NCI-H1048 (cell line): Measurements from ENCODE around the gene PRKAG1.

Experiments used
- DNase-seq: peaks from one replicate; lab custom pipeline; 2025; lab: John Stamatoyannopoulos, UW

Gene PRKAG1

DNA sequence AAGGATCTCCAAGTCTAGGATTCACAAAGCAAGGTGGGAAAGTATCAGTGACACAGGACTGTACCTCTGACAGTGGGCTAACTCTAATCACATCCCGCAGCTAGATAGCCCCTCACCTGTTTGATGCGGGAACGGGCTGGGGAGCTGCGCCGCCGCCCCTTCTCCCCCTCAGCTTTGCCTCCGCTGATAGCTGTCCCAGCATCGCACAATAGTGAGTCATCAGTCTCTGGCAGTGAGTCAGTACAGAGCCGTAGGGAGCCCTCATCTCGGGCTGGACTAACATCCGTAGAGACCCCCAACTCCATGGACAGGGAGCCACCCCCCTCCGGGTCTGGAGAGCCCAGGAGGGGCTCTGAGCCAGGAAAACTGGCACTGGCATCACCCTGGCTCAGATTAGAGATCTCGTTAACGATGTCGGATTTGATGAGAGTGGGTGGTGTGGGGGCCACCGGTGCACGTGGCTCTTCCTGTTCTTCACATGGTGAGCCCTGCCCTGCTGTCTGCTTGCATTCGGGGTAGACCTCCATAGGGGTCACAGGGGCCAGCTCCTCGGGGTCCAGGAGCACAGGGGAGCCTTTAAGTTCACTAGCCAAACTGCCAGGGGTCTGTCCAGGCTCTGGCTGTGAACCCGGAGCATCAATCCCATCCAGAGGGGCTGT lies 31.1 kb upstream of the PRKAG1 start:
- no peak for DNase-seq

GRCh38 chr12:49048953-49049352 lies 30.4 kb upstream of the PRKAG1 start:
- no peak for DNase-seq

- no peak for DNase-seq
Observed at GRCh38 chr12:49046129-49046895, 27.7 kb upstream of the PRKAG1 start.

GRCh38 chr12:49044660-49045059 lies 26.1 kb upstream of the PRKAG1 start:
- DNase-seq: no peak

DNA sequence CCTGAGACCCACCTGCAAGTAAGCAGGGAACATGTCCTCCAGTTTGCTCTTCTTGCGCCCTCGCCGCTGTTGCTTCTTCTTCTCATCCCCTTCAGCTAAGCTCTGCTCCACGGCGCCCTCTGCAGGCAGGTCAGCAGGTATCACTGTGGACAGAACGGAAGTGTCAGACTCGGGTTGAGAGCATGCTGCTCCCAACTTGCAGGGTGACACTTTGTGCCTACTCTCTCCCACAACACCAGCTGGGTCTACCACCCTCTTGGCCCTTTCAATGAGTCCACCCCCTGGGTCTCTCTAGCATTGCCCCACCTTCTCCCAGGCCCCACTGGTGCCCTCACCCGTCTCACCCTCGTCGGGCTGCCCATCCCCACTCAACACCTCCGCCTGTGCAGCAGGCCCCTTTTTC lies 25.3 kb upstream of the PRKAG1 start:
- DNase-seq: peak; percentile 38

DNA sequence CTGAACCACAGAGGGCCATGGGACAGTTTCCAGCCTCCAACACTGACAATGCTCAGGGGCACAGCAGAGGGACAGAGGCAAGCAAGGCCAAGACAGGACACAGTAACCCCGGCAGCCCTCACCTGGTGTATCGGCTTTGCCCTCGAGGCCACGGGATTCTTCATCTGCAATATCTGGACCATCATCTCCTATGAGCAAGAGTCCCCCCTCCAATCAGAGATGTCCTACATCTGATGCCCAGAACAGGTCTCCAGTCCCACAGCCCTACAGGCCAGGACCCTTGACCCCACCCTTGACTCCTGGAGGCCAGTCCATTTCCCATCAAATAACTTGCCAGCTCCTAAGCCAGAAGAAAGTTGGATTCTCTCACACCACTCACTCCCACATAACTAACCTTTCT lies 24.7 kb upstream of the PRKAG1 start:
- no peak for DNase-seq

GRCh38 chr12:49041881-49042484 lies 23.4 kb upstream of the PRKAG1 start:
- DNase-seq: no peak

DNA sequence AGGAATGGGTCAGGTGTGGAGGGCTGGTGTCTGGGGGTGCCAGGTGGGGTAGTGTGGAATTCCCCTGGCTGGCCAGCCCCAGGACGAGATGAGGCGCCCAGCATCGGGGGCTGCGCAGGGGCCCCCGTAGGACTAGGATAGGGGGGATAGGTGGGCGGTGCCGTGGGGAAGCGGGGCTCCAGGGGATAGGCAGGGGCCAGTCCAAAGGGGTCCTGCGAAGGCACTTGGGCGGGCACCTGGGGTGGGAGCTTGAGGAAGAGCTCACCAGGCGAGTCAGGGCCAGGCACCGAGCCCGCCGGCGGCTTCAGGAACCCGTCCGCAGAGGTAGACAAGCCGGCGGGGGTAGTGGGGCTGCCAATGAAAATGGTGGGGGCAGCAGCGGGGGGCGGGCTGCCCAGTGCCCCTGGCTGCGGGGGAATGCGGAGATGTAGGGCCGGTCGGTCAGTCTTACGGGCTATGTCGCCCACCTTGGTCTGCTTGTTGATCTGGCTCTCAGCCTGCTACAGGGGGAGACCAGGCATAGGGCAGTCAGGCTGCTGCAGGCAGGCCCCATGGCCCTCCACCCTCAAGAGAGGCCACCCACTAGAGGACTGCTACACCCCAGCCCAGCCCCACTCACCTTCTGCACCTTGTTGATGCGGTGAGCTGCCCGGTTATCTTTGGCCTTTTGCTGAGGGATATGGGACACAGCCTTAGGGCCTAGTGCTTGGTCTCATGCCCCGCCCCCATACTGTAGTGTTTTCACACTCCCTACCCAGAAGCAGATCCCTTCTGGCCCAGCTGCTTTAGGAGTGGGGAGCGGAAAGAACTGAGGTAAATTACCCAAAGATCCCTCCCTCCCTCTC lies 22.7 kb upstream of the PRKAG1 start:
- no peak for DNase-seq

- DNase-seq: no peak
Observed at GRCh38 chr12:49040364-49040855, 21.8 kb upstream of the PRKAG1 start.

GRCh38 chr12:49039421-49040363 lies 21.1 kb upstream of the PRKAG1 start:
- DNase-seq: no peak

- DNase-seq: no peak
Observed at GRCh38 chr12:49038291-49038955, 19.8 kb upstream of the PRKAG1 start.

DNA sequence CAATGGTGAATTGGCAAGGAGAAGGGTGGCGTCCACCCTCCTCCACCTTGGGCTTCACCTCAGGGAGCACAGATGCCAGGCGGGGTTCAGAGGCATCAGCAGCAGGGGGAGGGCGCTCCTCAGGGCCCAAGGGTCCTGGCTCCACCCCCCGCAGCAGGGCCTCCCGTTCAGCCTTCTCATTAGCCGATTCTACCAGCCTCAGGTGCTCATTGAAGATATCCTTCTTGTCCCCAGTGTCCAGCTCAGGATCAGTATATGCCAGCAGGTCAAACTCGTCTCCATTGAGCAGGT lies 19.3 kb upstream of the PRKAG1 start:
- no peak for DNase-seq

GRCh38 chr12:49037111-49037946 lies 18.8 kb upstream of the PRKAG1 start:
- no peak for DNase-seq

GRCh38 chr12:49036029-49036428 lies 17.5 kb upstream of the PRKAG1 start:
- no peak for DNase-seq

DNA sequence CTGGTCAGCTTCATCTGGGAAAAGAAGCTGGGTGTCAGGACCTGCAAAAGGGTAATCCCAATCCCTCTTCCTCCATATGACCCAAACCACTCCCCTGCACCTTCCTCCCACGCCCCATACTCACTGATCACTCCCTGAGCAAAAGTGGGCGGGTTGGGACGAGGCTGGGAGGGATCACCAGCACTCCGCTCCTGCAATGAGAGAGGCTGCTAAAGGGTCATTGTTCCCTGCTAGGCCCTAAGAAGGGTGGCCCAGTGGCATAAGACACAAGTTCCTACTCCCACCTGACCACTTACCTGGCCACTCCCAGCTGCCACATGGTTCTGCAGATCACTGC lies 15.7 kb upstream of the PRKAG1 start:
- no peak for DNase-seq

DNA sequence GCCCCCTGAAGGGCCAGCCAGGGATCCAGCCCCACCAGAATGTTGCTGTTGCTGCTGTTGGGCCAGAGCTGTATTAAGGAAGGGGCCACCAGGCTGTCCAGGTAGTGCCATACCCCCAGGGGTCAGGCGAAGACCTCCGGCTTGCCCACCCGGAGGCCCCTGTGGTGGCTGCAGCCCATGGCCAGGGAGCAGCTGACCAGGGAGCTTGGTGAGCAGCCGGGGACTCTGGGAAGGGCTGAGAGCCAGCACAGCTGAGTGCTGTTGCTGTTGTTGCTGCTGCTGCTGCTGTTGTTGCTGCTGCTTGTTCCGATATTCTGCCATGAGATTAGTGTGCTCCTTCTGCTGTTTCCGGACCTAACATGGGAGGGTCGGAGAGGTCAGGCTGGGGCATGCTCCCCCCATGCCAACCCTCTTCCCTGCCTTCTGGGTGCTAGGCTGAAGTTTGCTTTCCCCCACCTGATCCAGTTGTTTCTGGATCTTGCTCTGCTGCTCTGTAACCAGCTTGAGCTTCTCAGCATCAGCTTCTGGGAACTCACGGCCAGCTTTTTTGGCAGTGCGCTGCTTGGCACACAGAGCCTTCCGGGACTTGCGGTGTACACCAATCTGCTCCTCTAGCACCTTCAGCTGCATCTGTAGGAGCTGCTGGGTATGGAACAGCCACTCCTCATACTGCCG lies 15.2 kb upstream of the PRKAG1 start:
- DNase-seq: no peak

- no peak for DNase-seq
Observed at GRCh38 chr12:49032679-49033447, 14.3 kb upstream of the PRKAG1 start.

- no peak for DNase-seq
Observed at GRCh38 chr12:49032276-49032675, 13.7 kb upstream of the PRKAG1 start.
